ENCODE data around the gene MRPS30. TPM values are rescaled to one million over a fixed set of nuclear protein-coding genes. Genes with fewer than 3 reads are reported as not detected.

The MRPS30 gene
- total and polyA plus RNA-seq, 2 experiments from 2014 or later = 86.1 to 156 TPM

GRCh38 chr5:44835693-44836092 lies 26.9 kb downstream of the MRPS30 start (continued):
- TF ChIP-seq ZNF462 (CRISPR knock-in tag; IDR thresholded peaks at IDR 0.05) = no peak

- no peak overlapping the region for H3K4me3 Mint-ChIP-seq
- H3K27me3 ChIP-seq (ENCODE audit: insufficient read depth) = no peaks in the 10 kb centered on the region
- H3K4me2 ChIP-seq = no peak overlapping the region
- H3K9me3 Mint-ChIP-seq = peaks cover 25% of the 10 kb centered on the region
- H3K27ac ChIP-seq (ENCODE audit: low read depth) = no peak overlapping the region
- H3K4me3 ChIP-seq = no peak overlapping the region
- H3K9me2 ChIP-seq (ENCODE audit: insufficient read depth) = no peaks in the 10 kb centered on the region; the same call in none of the 2 replicates
- H3K36me3 Mint-ChIP-seq (ENCODE audit: low read depth) = peaks cover 30% of the 10 kb centered on the region
- no peak overlapping the region for H2AFZ ChIP-seq
- no peaks in the 10 kb centered on the region for H3K79me2 ChIP-seq (replicated peaks; ENCODE audit: insufficient read depth)
- H3K4me1 Mint-ChIP-seq = no peaks in the 10 kb centered on the region
- H3K27ac Mint-ChIP-seq = no peak overlapping the region
- H3K27me3 Mint-ChIP-seq (ENCODE audit: insufficient read depth, low read depth, poor library complexity) = no peaks in the 10 kb centered on the region
- H4K20me1 ChIP-seq (replicated peaks; ENCODE audit: insufficient read depth) = no peaks in the 10 kb centered on the region
- H3K36me3 ChIP-seq (ENCODE audit: insufficient read depth) = peaks cover 15% of the 10 kb centered on the region; the same call in 1 of the 2 replicates
- DNase-seq (ENCODE audit: low spot score) = no peak
- no peaks in the 10 kb centered on the region for H3F3A ChIP-seq (replicated peaks; ENCODE audit: low read depth)
- no peak for ATAC-seq
- H3K4me1 ChIP-seq (ENCODE audit: insufficient read depth) = no peaks in the 10 kb centered on the region
- no peak for TF ChIP-seq CTCF (conservative IDR thresholded peaks at IDR 0.05; ENCODE audit: low read depth in 2 of 2)
- no peak for TF ChIP-seq ZNF114 (CRISPR knock-in tag; IDR thresholded peaks at IDR 0.05)
- no peak for TF ChIP-seq NANOG (IDR thresholded peaks at IDR 0.05; ENCODE audit: borderline replicate concordance)
- no peak for TF ChIP-seq JUNB (IDR thresholded peaks at IDR 0.05; ENCODE audit: unreplicated experiment)
- no peak for TF ChIP-seq CREB1 (CRISPR knock-in tag; IDR thresholded peaks at IDR 0.05; ENCODE audit: low read depth)
- no peak for TF ChIP-seq EZH2 (IDR thresholded peaks at IDR 0.05; ENCODE audit: low read depth, unreplicated experiment)
- no peak for TF ChIP-seq EZH2phosphoT487 (IDR thresholded peaks at IDR 0.05; ENCODE audit: unreplicated experiment)
- no peak for TF ChIP-seq ZNF331 (CRISPR knock-in tag; IDR thresholded peaks at IDR 0.05; ENCODE audit: low read depth)
- TF ChIP-seq POLR2AphosphoS5 (IDR thresholded peaks at IDR 0.05; ENCODE audit: low read depth) = no peak
- TF ChIP-seq ETS1 (IDR thresholded peaks at IDR 0.05) = no peak
- no peak for TF ChIP-seq REST (IDR thresholded peaks at IDR 0.05; ENCODE audit: unreplicated experiment)
- TF ChIP-seq STAT1 (IDR thresholded peaks at IDR 0.05; ENCODE audit: unreplicated experiment) = no peak
Observed at GRCh38 chr5:44839018-44839681, 30.4 kb downstream of the MRPS30 start.
